ENCODE data around the gene METTL17. TPM values are rescaled to one million over a fixed set of nuclear protein-coding genes. Genes with fewer than 3 reads are reported as not detected.

The METTL17 gene
- total RNA-seq, 1 experiment from 2014 or later = 98.1 TPM

DNA sequence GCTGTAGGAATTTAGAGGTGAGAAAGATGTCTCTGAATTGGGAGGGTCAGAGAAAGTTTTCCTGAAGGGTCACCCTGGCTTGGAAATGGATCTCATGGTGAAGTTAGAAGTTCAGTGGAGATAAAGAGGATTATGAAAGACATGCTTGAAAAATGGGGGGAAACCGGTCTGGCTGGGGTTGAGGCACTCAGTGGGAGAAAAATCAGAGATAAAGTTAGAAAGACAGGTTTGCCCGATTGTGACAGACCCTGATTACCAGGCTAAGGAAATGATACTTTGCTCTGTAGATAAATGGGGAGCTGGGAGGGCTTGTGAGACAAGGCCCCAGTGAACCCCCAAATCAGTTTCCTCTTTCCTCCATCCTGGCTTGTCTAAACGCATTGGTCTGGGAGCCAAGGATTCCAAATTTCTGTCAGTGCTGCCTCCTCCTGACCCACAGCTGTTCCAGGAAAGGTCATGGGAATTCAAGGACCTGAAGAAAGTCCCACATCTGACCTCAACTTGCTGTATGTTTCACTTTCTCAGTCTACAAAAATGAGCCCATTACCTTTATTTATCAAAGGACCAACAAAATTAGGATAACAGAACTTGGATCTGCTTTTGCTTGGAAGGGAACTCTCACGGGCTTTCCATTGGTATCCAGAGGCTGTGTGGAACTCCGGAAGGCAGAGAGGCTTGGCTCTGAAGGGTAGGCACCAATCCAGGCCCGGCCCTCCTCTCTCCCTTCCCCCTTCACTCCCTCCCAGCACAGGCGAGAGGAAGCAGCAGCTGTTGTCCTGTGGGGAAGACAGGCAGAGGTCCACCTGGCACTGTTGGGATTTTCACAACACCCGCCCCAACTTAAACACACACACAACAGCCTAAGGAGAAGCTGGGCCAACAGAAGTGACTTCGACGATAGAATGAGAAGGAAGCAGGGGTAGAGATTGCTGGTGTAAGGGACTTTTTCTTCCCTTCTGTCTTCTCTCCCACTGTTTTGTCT is 49.0 kb downstream of the METTL17 start:
- ChIA-PET POLR2A (interaction anchor here (1.0 to 2.8 kb wide), 3 partner anchors 12 to 64 kb away, joined by 3 to 26 read pairs (median 3); no protein-coding TSS in a partner anchor), CTCF (interaction anchor here (1.1 to 7.0 kb wide), 30 partner anchors 7 to 379 kb away, joined by 3 to 670 read pairs (median 15); partner anchors contain the start of genes ARHGEF40, NDRG2, RNASE4 and RNASE8)
- peak; percentile 68 for DNase-seq (ENCODE audit: low spot score)
- H3K27me3 Mint-ChIP-seq (ENCODE audit: low read depth) = peaks cover 3% of the 10 kb centered on the region; the same call in 1 of the 2 replicates
- no peak for TF ChIP-seq ZNF423 (CRISPR knock-in tag; IDR thresholded peaks at IDR 0.05)
- TF ChIP-seq TCF7 (CRISPR knock-in tag; IDR thresholded peaks at IDR 0.05; ENCODE audit: low read depth) = no peak
- TF ChIP-seq CBFB (CRISPR knock-in tag; IDR thresholded peaks at IDR 0.05; ENCODE audit: low read depth) = no peak
- no peak for TF ChIP-seq ZNF263 (CRISPR knock-in tag; IDR thresholded peaks at IDR 0.05; ENCODE audit: low read depth)
- TF ChIP-seq, protein P1, sequence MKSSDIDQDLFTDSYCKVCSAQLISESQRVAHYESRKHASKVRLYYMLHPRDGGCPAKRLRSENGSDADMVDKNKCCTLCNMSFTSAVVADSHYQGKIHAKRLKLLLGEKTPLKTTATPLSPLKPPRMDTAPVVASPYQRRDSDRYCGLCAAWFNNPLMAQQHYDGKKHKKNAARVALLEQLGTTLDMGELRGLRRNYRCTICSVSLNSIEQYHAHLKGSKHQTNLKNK (CRISPR knock-in tag; IDR thresholded peaks at IDR 0.05) = no peak
- TF ChIP-seq, protein P2, sequence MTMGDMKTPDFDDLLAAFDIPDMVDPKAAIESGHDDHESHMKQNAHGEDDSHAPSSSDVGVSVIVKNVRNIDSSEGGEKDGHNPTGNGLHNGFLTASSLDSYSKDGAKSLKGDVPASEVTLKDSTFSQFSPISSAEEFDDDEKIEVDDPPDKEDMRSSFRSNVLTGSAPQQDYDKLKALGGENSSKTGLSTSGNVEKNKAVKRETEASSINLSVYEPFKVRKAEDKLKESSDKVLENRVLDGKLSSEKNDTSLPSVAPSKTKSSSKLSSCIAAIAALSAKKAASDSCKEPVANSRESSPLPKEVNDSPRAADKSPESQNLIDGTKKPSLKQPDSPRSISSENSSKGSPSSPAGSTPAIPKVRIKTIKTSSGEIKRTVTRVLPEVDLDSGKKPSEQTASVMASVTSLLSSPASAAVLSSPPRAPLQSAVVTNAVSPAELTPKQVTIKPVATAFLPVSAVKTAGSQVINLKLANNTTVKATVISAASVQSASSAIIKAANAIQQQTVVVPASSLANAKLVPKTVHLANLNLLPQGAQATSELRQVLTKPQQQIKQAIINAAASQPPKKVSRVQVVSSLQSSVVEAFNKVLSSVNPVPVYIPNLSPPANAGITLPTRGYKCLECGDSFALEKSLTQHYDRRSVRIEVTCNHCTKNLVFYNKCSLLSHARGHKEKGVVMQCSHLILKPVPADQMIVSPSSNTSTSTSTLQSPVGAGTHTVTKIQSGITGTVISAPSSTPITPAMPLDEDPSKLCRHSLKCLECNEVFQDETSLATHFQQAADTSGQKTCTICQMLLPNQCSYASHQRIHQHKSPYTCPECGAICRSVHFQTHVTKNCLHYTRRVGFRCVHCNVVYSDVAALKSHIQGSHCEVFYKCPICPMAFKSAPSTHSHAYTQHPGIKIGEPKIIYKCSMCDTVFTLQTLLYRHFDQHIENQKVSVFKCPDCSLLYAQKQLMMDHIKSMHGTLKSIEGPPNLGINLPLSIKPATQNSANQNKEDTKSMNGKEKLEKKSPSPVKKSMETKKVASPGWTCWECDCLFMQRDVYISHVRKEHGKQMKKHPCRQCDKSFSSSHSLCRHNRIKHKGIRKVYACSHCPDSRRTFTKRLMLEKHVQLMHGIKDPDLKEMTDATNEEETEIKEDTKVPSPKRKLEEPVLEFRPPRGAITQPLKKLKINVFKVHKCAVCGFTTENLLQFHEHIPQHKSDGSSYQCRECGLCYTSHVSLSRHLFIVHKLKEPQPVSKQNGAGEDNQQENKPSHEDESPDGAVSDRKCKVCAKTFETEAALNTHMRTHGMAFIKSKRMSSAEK (CRISPR knock-in tag; IDR thresholded peaks at IDR 0.05; ENCODE audit: borderline replicate concordance) = no peak
- TF ChIP-seq, protein P3, sequence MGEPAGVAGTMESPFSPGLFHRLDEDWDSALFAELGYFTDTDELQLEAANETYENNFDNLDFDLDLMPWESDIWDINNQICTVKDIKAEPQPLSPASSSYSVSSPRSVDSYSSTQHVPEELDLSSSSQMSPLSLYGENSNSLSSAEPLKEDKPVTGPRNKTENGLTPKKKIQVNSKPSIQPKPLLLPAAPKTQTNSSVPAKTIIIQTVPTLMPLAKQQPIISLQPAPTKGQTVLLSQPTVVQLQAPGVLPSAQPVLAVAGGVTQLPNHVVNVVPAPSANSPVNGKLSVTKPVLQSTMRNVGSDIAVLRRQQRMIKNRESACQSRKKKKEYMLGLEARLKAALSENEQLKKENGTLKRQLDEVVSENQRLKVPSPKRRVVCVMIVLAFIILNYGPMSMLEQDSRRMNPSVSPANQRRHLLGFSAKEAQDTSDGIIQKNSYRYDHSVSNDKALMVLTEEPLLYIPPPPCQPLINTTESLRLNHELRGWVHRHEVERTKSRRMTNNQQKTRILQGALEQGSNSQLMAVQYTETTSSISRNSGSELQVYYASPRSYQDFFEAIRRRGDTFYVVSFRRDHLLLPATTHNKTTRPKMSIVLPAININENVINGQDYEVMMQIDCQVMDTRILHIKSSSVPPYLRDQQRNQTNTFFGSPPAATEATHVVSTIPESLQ (CRISPR knock-in tag; IDR thresholded peaks at IDR 0.05) = no peak
- TF ChIP-seq TEAD4 (CRISPR knock-in tag; IDR thresholded peaks at IDR 0.05) = no peak
- TF ChIP-seq, protein P4, sequence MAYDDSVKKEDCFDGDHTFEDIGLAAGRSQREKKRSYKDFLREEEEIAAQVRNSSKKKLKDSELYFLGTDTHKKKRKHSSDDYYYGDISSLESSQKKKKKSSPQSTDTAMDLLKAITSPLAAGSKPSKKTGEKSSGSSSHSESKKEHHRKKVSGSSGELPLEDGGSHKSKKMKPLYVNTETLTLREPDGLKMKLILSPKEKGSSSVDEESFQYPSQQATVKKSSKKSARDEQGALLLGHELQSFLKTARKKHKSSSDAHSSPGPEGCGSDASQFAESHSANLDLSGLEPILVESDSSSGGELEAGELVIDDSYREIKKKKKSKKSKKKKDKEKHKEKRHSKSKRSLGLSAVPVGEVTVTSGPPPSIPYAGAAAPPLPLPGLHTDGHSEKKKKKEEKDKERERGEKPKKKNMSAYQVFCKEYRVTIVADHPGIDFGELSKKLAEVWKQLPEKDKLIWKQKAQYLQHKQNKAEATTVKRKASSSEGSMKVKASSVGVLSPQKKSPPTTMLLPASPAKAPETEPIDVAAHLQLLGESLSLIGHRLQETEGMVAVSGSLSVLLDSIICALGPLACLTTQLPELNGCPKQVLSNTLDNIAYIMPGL (CRISPR knock-in tag; IDR thresholded peaks at IDR 0.05) = no peak
- no peak for TF ChIP-seq ZNF232 (CRISPR knock-in tag; IDR thresholded peaks at IDR 0.05)
- no peak for TF ChIP-seq SOX15 (CRISPR knock-in tag; IDR thresholded peaks at IDR 0.05)
- TF ChIP-seq CREM (CRISPR knock-in tag; IDR thresholded peaks at IDR 0.05) = no peak
- TF ChIP-seq ZNF671 (CRISPR knock-in tag; IDR thresholded peaks at IDR 0.05) = no peak
- TF ChIP-seq OVOL2 (CRISPR knock-in tag; IDR thresholded peaks at IDR 0.05; ENCODE audit: borderline replicate concordance) = no peak
- TF ChIP-seq GABPB1 (CRISPR knock-in tag; IDR thresholded peaks at IDR 0.05) = no peak
- no peak for TF ChIP-seq NFE2L1 (CRISPR knock-in tag; IDR thresholded peaks at IDR 0.05)
- TF ChIP-seq, protein P5, sequence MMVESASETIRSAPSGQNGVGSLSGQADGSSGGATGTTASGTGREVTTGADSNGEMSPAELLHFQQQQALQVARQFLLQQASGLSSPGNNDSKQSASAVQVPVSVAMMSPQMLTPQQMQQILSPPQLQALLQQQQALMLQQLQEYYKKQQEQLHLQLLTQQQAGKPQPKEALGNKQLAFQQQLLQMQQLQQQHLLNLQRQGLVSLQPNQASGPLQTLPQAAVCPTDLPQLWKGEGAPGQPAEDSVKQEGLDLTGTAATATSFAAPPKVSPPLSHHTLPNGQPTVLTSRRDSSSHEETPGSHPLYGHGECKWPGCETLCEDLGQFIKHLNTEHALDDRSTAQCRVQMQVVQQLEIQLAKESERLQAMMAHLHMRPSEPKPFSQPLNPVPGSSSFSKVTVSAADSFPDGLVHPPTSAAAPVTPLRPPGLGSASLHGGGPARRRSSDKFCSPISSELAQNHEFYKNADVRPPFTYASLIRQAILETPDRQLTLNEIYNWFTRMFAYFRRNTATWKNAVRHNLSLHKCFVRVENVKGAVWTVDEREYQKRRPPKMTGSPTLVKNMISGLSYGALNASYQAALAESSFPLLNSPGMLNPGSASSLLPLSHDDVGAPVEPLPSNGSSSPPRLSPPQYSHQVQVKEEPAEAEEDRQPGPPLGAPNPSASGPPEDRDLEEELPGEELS (CRISPR knock-in tag; IDR thresholded peaks at IDR 0.05) = no peak
- TF ChIP-seq, protein P6, sequence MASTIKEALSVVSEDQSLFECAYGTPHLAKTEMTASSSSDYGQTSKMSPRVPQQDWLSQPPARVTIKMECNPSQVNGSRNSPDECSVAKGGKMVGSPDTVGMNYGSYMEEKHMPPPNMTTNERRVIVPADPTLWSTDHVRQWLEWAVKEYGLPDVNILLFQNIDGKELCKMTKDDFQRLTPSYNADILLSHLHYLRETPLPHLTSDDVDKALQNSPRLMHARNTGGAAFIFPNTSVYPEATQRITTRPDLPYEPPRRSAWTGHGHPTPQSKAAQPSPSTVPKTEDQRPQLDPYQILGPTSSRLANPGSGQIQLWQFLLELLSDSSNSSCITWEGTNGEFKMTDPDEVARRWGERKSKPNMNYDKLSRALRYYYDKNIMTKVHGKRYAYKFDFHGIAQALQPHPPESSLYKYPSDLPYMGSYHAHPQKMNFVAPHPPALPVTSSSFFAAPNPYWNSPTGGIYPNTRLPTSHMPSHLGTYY (CRISPR knock-in tag; IDR thresholded peaks at IDR 0.05) = no peak
- TF ChIP-seq TP53 (CRISPR knock-in tag; IDR thresholded peaks at IDR 0.05) = no peak
- peak overlapping the region; percentile 49 for H3K27ac Mint-ChIP-seq
- H3K36me3 Mint-ChIP-seq = no peaks in the 10 kb centered on the region
- H3K9me3 Mint-ChIP-seq = no peaks in the 10 kb centered on the region
- H3K4me1 Mint-ChIP-seq = peaks cover 26% of the 10 kb centered on the region
- H3K4me3 Mint-ChIP-seq = peak overlapping the region; percentile 25; the same call in 1 of the 2 replicates
- peak; percentile 97 for ATAC-seq

Measured in WTC11 (cell line).